Activated CD8-positive, alpha-beta T cell treated with anti-CD3 and anti-CD28 coated beads, Interleukin-2, amount 10 ng/mL, durations not matched to agents 7 days and 5 days (primary cell): ENCODE measurements around the gene STX3. TPM values are rescaled to one million over a fixed set of nuclear protein-coding genes. Genes with fewer than 3 reads are reported as not detected.
"Not testable (repeated sequence)": the region's sequence is repeated elsewhere in the genome, so short reads cannot be mapped to it uniquely, and the experiment has no call there.

Experiments
- ATAC-seq: fragments of 150-1000 bp; cut with Tn5 transposase; one replicate; pipeline ENCODE4 v1.10.0; 2021; ENCODE audit warnings: moderate library complexity
- CTCF ChIA-PET: fragments of 350-600 bp; sonication (Branson Sonifier 250); formaldehyde crosslinking; loops from one replicate; lab custom pipeline; 2021; ENCODE audit warnings: antibody characterized with exemption; lab: Charles Lee
- POLR2A ChIA-PET: fragments of 350-600 bp; sonication (Branson Sonifier 250); formaldehyde crosslinking; loops from one replicate; lab custom pipeline; 2021; ENCODE audit warnings: antibody characterized with exemption; lab: Charles Lee
- DNase-seq: peaks from one replicate; pipeline ENCODE4 v3.0.0-alpha.2; 2020
- H3K27ac Mint-ChIP-seq: one replicate; pipeline ENCODE4 v1.8.0; 2021; ENCODE audit warnings: mild to moderate bottlenecking, mixed read lengths
- H3K27me3 Mint-ChIP-seq: one replicate; pipeline ENCODE4 v1.8.0; 2021; ENCODE audit warnings: low read depth, mixed read lengths
- H3K36me3 Mint-ChIP-seq: one replicate; pipeline ENCODE4 v1.8.0; 2021; ENCODE audit warnings: low read depth, mixed read lengths
- H3K4me1 Mint-ChIP-seq: one replicate; pipeline ENCODE4 v1.8.0; 2021; ENCODE audit warnings: low read depth, mixed read lengths
- H3K4me3 Mint-ChIP-seq: one replicate; pipeline ENCODE4 v1.8.0; 2021; ENCODE audit warnings: mild to moderate bottlenecking, mixed read lengths
- H3K9me3 Mint-ChIP-seq: one replicate; pipeline ENCODE4 v1.8.0; 2022; ENCODE audit warnings: mixed read lengths; ENCODE audit not compliant: insufficient read depth
- total RNA-seq, 2 experiments: library from RNA; stranded (reverse); gene quantifications; one replicate each; pipeline ENCODE4 v1.2.3, GENCODE V29; 2021

The STX3 gene
- total RNA-seq, 2 experiments from 2014 or later = 101 to 105 TPM

- Mint-ChIP-seq H3K4me3 (peak overlapping the region; percentile 93), H3K36me3 (peaks cover 35% of the 10 kb centered on the region), H3K4me1 (peaks cover 52% of the 10 kb centered on the region), H3K27ac (peak overlapping the region; percentile 94), H3K9me3 (no peaks in the 10 kb centered on the region), H3K27me3 (no peaks in the 10 kb centered on the region)
- CTCF ChIA-PET = interaction anchor here (0.7 to 4.4 kb wide), 9 partner anchors 10 to 196 kb away, joined by 3 to 55 read pairs (median 3); partner anchors contain the start of genes PATL1 and STX3
- DNase-seq (no peak), ATAC-seq (no peak)
- POLR2A ChIA-PET = interaction anchor here (1.1 to 1.4 kb wide), 2 partner anchors 44 to 142 kb away, joined by 3 to 6 read pairs; partner anchors contain the start of gene PATL1
Measured at GRCh38 chr11:59810911-59811259, 55.7 kb downstream of the STX3 start.

GRCh38 chr11:59812220-59812619 lies 57.0 kb downstream of the STX3 start:
- ChIA-PET CTCF (interaction anchor here (0.8 to 3.4 kb wide), 2 partner anchors 11 kb away, joined by 3 to 19 read pairs; no protein-coding TSS in a partner anchor), POLR2A (no interaction called here)
- Mint-ChIP-seq H3K4me1 (peaks cover 52% of the 10 kb centered on the region), H3K27me3 (no peaks in the 10 kb centered on the region), H3K4me3 (no peak overlapping the region), H3K36me3 (peaks cover 23% of the 10 kb centered on the region), H3K9me3 (no peaks in the 10 kb centered on the region), H3K27ac (no peak overlapping the region)
- ATAC-seq = no peak
- no peak for DNase-seq

DNA sequence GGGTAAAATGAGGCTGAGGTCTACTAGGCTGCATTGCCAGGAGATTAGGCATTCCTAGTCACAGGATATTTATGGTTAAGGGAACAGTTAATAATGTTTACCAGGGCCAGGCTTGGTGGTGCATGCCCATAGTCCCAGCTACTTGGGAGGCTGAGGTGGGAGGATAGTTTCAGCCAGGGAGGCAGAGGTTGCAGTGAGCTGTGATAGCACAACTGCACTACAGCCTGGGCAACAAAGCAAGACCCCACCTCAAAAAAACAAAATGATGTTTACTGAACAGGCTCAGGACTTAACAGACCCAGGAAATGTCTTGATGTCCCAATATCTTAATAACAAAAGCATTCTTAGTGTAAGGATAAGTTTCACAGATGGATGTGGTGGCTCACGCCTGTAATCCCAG lies 58.2 kb downstream of the STX3 start:
- Mint-ChIP-seq H3K36me3 (peaks cover 20% of the 10 kb centered on the region), H3K9me3 (no peaks in the 10 kb centered on the region), H3K4me1 (peaks cover 52% of the 10 kb centered on the region), H3K4me3 (peak overlapping the region; percentile 18), H3K27ac (peak overlapping the region; percentile 52), H3K27me3 (no peaks in the 10 kb centered on the region)
- POLR2A ChIA-PET = no interaction called here
- ATAC-seq (no peak), DNase-seq (no peak)
- CTCF ChIA-PET = interaction anchor here (0.7 kb wide), 1 partner anchor 105 kb away, joined by 3 read pairs; no protein-coding TSS in a partner anchor

- Mint-ChIP-seq H3K4me1 (peaks cover 53% of the 10 kb centered on the region), H3K36me3 (peaks cover 16% of the 10 kb centered on the region)
- no peak for ATAC-seq
Measured at GRCh38 chr11:59814021-59814420, 58.8 kb downstream of the STX3 start.

GRCh38 chr11:59815754-59816153 lies 60.6 kb downstream of the STX3 start:
- no peak for DNase-seq
- no peaks in the 10 kb centered on the region for H3K9me3 Mint-ChIP-seq
- no peaks in the 10 kb centered on the region for H3K27me3 Mint-ChIP-seq
- no peak overlapping the region for H3K27ac Mint-ChIP-seq
- peaks cover 10% of the 10 kb centered on the region for H3K36me3 Mint-ChIP-seq
- ChIA-PET CTCF (interaction anchor here (1.3 kb wide), 1 partner anchor 61 kb away, joined by 3 read pairs; the partner anchor contains the start of gene STX3), POLR2A (no interaction called here)
- no peak for ATAC-seq
- H3K4me3 Mint-ChIP-seq = no peak overlapping the region
- peaks cover 50% of the 10 kb centered on the region for H3K4me1 Mint-ChIP-seq

More at GRCh38 chr11:59814021-59814420, 58.8 kb downstream of the STX3 start:
- no peaks in the 10 kb centered on the region for H3K27me3 Mint-ChIP-seq
- peak overlapping the region; percentile 26 for H3K4me3 Mint-ChIP-seq
- H3K9me3 Mint-ChIP-seq = no peaks in the 10 kb centered on the region
- ChIA-PET CTCF (interaction anchor here (0.7 kb wide), 1 partner anchor 105 kb away, joined by 3 read pairs; no protein-coding TSS in a partner anchor), POLR2A (no interaction called here)
- DNase-seq = no peak
- peak overlapping the region; percentile 50 for H3K27ac Mint-ChIP-seq

GRCh38 chr11:59816434-59816833 lies 61.3 kb downstream of the STX3 start:
- ATAC-seq, H3K36me3 Mint-ChIP-seq, POLR2A ChIA-PET, DNase-seq, H3K27ac Mint-ChIP-seq, H3K4me3 Mint-ChIP-seq, H3K27me3 Mint-ChIP-seq, H3K9me3 Mint-ChIP-seq: not testable (repeated sequence)
- CTCF ChIA-PET = interaction anchor here (1.0 to 1.3 kb wide), 3 partner anchors 15 to 64 kb away, joined by 3 to 4 read pairs (median 4); partner anchors contain the start of gene STX3
- H3K4me1 Mint-ChIP-seq = peaks cover 44% of the 10 kb centered on the region

GRCh38 chr11:59818572-59818971 lies 63.4 kb downstream of the STX3 start:
- H3K9me3 Mint-ChIP-seq = no peaks in the 10 kb centered on the region
- DNase-seq = no peak
- no peaks in the 10 kb centered on the region for H3K36me3 Mint-ChIP-seq
- CTCF ChIA-PET = interaction anchor here (2.2 kb wide), 1 partner anchor 100 kb away, joined by 8 read pairs; no protein-coding TSS in a partner anchor
- H3K27me3 Mint-ChIP-seq = no peaks in the 10 kb centered on the region
- POLR2A ChIA-PET = no interaction called here
- no peak for ATAC-seq
- H3K4me3 Mint-ChIP-seq = peak overlapping the region; percentile 23
- peak overlapping the region; percentile 36 for H3K27ac Mint-ChIP-seq
- H3K4me1 Mint-ChIP-seq = peaks cover 33% of the 10 kb centered on the region

- Mint-ChIP-seq H3K4me1 (peaks cover 17% of the 10 kb centered on the region), H3K27me3 (peaks cover 2% of the 10 kb centered on the region), H3K36me3 (no peaks in the 10 kb centered on the region), H3K27ac (no peak overlapping the region), H3K9me3 (no peaks in the 10 kb centered on the region), H3K4me3 (no peak overlapping the region)
- ChIA-PET POLR2A (no interaction called here), CTCF (interaction anchor here (0.7 to 1.2 kb wide), 6 partner anchors 11 to 122 kb away, joined by 3 to 6 read pairs (median 4); no protein-coding TSS in a partner anchor)
- ATAC-seq = peak; percentile 82
- peak; percentile 58 for DNase-seq
Measured at GRCh38 chr11:59822989-59823566, 67.9 kb downstream of the STX3 start.

- H3K27me3 Mint-ChIP-seq = peaks cover 2% of the 10 kb centered on the region
- ATAC-seq = no peak
- H3K4me3 Mint-ChIP-seq = no peak overlapping the region
- H3K4me1 Mint-ChIP-seq = peaks cover 5% of the 10 kb centered on the region
- no peak for DNase-seq
- H3K9me3 Mint-ChIP-seq = no peaks in the 10 kb centered on the region
- CTCF ChIA-PET = interaction anchor here (0.7 kb wide), 1 partner anchor 90 kb away, joined by 3 read pairs; no protein-coding TSS in a partner anchor
- H3K27ac Mint-ChIP-seq = no peak overlapping the region
- H3K36me3 Mint-ChIP-seq = no peaks in the 10 kb centered on the region
- POLR2A ChIA-PET = no interaction called here
Measured at GRCh38 chr11:59829358-59829757, 74.2 kb downstream of the STX3 start.

GRCh38 chr11:59833602-59834001 lies 78.4 kb downstream of the STX3 start:
- no peaks in the 10 kb centered on the region for H3K36me3 Mint-ChIP-seq
- peaks cover 5% of the 10 kb centered on the region for H3K4me1 Mint-ChIP-seq

GRCh38 chr11:59839615-59840014 lies 84.4 kb downstream of the STX3 start:
- DNase-seq (no peak), ATAC-seq (no peak)
- ChIA-PET POLR2A (no interaction called here), CTCF (no interaction called here)
- Mint-ChIP-seq H3K27me3 (peaks cover 2% of the 10 kb centered on the region), H3K4me1 (no peaks in the 10 kb centered on the region), H3K9me3 (no peaks in the 10 kb centered on the region), H3K27ac (no peak overlapping the region), H3K4me3 (no peak overlapping the region), H3K36me3 (no peaks in the 10 kb centered on the region)

More at GRCh38 chr11:59833602-59834001, 78.4 kb downstream of the STX3 start:
- Mint-ChIP-seq H3K27me3 (peaks cover 2% of the 10 kb centered on the region), H3K9me3 (no peaks in the 10 kb centered on the region), H3K27ac (no peak overlapping the region), H3K4me3 (no peak overlapping the region)
- ChIA-PET POLR2A (no interaction called here), CTCF (no interaction called here)
- no peak for DNase-seq
- no peak for ATAC-seq

DNA sequence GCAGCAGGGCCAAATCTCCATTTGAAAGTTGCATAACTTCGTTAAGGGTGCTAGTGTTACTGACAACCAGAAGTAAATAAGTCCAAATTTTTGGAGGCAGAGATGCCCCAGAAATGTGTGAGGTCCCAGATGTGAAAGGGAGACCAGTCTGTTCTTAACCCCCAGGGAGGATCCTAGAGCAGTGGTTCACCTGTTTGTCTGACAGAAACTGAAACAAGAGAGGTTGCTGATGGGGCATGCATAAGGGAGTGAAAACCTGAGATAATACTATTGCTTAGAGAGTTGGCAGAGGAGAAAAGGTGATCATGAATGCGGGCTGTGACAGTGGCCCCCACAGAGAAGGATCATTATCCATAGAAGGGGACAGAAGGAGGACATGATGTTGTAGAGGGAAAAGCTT lies 86.3 kb downstream of the STX3 start:
- Mint-ChIP-seq H3K27ac (no peak overlapping the region), H3K4me3 (no peak overlapping the region), H3K36me3 (no peaks in the 10 kb centered on the region), H3K27me3 (peaks cover 2% of the 10 kb centered on the region), H3K9me3 (no peaks in the 10 kb centered on the region), H3K4me1 (no peaks in the 10 kb centered on the region)
- ChIA-PET CTCF (no interaction called here), POLR2A (no interaction called here)
- ATAC-seq = no peak
- no peak for DNase-seq
